ENCODE measurements around the gene TAS2R3. TPM values are rescaled to one million over a fixed set of nuclear protein-coding genes. Genes with fewer than 3 reads are reported as not detected.

Gene TAS2R3, protein sequence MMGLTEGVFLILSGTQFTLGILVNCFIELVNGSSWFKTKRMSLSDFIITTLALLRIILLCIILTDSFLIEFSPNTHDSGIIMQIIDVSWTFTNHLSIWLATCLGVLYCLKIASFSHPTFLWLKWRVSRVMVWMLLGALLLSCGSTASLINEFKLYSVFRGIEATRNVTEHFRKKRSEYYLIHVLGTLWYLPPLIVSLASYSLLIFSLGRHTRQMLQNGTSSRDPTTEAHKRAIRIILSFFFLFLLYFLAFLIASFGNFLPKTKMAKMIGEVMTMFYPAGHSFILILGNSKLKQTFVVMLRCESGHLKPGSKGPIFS
- 1 to 10 TPM; 1.1 to 5.2 TPM for total RNA-seq

DNA sequence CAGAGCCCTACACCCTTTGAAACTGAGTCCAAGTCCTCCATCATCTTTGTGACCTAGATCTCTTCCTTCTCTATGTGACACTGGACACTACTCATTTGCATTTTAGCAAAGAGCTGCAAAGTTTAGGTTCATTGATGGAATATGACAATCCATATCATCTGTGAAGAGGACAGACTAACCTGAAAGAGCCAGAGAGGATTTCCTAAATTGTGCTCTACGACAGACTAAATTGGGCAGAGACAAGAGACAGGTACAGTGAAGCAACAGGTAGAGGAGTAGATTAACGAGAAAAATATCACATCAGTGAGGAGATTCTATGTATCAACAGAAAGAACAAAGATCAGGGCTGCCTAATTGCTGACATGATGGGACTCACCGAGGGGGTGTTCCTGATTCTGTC, at the start of gene TAS2R3:
Gene TAS2R3 (plus strand): TSS at position 301 of the 400 bp plus-strand sequence. CDS start 62 bp downstream, at position 363.
- no peaks in the 10 kb centered on the region for H3K27me3 ChIP-seq (replicated peaks; ENCODE audit: insufficient read depth)
- H3K4me3 ChIP-seq, result no peak within 1 kb of the TSS
- no peak within 1 kb of the TSS for H3K27ac ChIP-seq
- WGBS, result 95% methylated on average over 3 of the region's 3 CpGs
- no peaks in the 10 kb centered on the region for H3K4me1 ChIP-seq (replicated peaks)
- H3K36me3 ChIP-seq, result no peaks in the 10 kb centered on the region
- TF ChIP-seq POLR2AphosphoS5 (IDR thresholded peaks at IDR 0.05), result no peak
- no peak for TF ChIP-seq POLR2A (IDR thresholded peaks at IDR 0.05)
- TF ChIP-seq, protein P1, sequence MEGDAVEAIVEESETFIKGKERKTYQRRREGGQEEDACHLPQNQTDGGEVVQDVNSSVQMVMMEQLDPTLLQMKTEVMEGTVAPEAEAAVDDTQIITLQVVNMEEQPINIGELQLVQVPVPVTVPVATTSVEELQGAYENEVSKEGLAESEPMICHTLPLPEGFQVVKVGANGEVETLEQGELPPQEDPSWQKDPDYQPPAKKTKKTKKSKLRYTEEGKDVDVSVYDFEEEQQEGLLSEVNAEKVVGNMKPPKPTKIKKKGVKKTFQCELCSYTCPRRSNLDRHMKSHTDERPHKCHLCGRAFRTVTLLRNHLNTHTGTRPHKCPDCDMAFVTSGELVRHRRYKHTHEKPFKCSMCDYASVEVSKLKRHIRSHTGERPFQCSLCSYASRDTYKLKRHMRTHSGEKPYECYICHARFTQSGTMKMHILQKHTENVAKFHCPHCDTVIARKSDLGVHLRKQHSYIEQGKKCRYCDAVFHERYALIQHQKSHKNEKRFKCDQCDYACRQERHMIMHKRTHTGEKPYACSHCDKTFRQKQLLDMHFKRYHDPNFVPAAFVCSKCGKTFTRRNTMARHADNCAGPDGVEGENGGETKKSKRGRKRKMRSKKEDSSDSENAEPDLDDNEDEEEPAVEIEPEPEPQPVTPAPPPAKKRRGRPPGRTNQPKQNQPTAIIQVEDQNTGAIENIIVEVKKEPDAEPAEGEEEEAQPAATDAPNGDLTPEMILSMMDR (IDR thresholded peaks at IDR 0.05), result no peak
- intact Hi-C loops (cut with DNase I), result no loop called here
- no peak for DNase-seq (ENCODE audit: low spot score)
- H3K9me3 ChIP-seq, result no peaks in the 10 kb centered on the region

DNA sequence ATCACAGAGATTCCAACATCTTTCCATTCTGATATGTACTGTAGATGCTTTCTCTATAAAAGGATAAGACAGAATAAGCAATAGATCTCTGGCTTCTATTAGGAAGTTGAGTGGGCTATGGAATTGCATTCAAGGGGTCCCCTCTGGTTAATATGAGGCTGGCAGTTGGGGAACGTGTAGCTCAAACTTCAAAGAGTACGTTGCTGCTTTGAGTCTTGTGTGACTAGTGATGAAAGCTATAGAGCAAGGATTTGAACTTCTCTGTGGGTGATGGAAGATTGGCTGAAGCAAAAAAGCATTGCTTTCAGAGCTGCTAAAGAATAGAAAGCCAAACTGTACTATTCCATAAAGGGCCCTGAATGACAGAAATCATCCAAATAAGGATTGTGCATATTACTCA, 49.3 kb upstream of the TAS2R3 start:
- 78% methylated on average over 2 of the region's 2 CpGs for WGBS
- TF ChIP-seq POLR2A (IDR thresholded peaks at IDR 0.05) (no peak), POLR2AphosphoS5 (IDR thresholded peaks at IDR 0.05) (no peak)
- TF ChIP-seq, protein P1 (IDR thresholded peaks at IDR 0.05), result no peak
- no peaks in the 10 kb centered on the region for H3K4me1 ChIP-seq (replicated peaks)

DNA sequence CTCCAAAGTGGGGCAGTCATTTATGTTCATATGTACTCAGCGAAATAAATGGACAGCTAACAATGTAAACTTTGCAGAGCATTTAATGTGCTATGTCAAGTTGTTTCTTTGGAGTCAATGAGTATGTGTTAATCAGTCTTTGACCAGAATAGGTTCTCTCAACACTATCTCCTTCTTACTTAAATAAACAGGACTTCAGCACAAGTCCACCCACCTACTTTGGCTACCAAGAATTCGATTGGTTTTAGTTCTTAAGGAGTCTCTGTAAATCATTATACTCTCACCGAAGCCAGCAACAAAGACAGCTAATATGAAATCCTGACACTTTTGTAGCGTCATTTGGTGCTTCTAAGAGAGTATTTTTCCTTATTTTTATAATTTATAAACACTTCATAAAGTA, 48.9 kb upstream of the TAS2R3 start:
- Histone ChIP-seq H3K4me3 (no peak overlapping the region), H3K27me3 (replicated peaks; ENCODE audit: insufficient read depth) (no peaks in the 10 kb centered on the region), H3K36me3 (no peaks in the 10 kb centered on the region), H3K4me1 (replicated peaks) (no peaks in the 10 kb centered on the region), H3K9me3 (no peaks in the 10 kb centered on the region), H3K27ac (no peak overlapping the region)
- WGBS, result 54% methylated on average over 4 of the region's 4 CpGs
- no peak for DNase-seq (ENCODE audit: low spot score)
- intact Hi-C loops (cut with DNase I), result no loop called here
- no peak for TF ChIP-seq POLR2A (IDR thresholded peaks at IDR 0.05)
- TF ChIP-seq, protein P1 (IDR thresholded peaks at IDR 0.05), result no peak
- TF ChIP-seq POLR2AphosphoS5 (IDR thresholded peaks at IDR 0.05), result no peak

More for the DNA sequence above, 49.3 kb upstream of the TAS2R3 start:
- no peaks in the 10 kb centered on the region for H3K36me3 ChIP-seq
- H3K4me3 ChIP-seq, result no peak overlapping the region
- no peak overlapping the region for H3K27ac ChIP-seq
- H3K9me3 ChIP-seq, result no peaks in the 10 kb centered on the region
- DNase-seq (ENCODE audit: low spot score), result no peak
- no peaks in the 10 kb centered on the region for H3K27me3 ChIP-seq (replicated peaks; ENCODE audit: insufficient read depth)
- intact Hi-C loops (cut with DNase I), result no loop called here

DNA sequence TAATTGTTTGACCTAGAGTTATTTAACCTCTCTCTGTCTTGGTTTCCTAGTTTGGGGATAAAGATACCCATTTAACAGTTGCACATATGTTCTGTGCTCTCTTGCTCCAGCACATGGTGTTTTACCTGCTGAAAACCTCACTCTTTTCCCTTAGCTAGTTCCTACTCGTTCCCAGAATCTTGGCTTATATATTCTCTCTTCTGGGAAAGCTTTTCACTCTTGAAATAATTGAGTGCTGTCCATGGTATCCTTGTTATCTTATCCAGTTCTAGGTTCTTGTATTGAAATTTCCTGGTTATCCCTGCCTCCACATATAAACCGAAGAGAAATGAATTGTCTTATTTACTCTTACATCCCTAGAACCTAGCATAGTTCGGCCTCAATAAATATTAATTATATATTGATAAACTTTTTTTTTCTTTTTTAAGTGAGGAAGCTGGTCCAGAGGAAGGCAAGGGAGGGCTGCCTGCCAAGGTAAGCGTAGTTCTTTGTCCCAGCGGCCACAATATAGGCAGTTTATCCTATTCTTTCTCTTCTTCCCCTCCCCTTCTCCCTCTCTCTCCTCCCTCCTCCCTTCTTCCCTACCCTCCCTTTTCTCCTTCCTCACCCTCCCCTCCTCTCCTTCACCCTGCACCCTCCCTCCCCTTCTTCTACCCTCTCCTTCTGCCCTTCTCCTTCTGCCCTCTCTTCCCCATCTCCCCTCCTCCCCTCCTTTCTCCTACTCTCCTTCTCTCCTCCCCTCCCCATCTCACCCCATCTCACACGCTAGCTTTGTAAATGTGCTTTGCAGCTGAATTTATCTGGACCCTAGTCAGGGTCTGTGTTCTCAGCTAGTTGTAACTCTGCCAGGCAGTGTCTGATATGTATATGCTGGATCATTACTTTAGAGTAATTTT, 47.9 kb upstream of the TAS2R3 start:
- TF ChIP-seq POLR2A (IDR thresholded peaks at IDR 0.05) (no peak), POLR2AphosphoS5 (IDR thresholded peaks at IDR 0.05) (no peak)
- TF ChIP-seq, protein P1 (IDR thresholded peaks at IDR 0.05), result no peak
- Histone ChIP-seq H3K4me3 (no peak overlapping the region), H3K4me1 (replicated peaks) (no peaks in the 10 kb centered on the region), H3K27me3 (replicated peaks; ENCODE audit: insufficient read depth) (no peaks in the 10 kb centered on the region), H3K27ac (no peak overlapping the region), H3K9me3 (no peaks in the 10 kb centered on the region), H3K36me3 (no peaks in the 10 kb centered on the region)
- no peak for DNase-seq (ENCODE audit: low spot score)
- intact Hi-C loops (cut with DNase I), result no loop called here
- WGBS, result 59% methylated on average over 6 of the region's 6 CpGs

Measured in prostate gland (tissue), 2 donors.